Large intestine (tissue), 3 donors: Measurements from ENCODE around the gene AIG1. TPM values are rescaled to one million over a fixed set of nuclear protein-coding genes. Genes with fewer than 3 reads are reported as not detected.

Experiments used
- DNase-seq, 2 donors: peaks; one replicate each; pipeline versions ENCODE4 v3.0.0 to v3.0.0-alpha.2; 2013
- H3K27ac ChIP-seq: one replicate; pipeline ENCODE4 v1.5.1; 2013; ENCODE audit warnings: low read length
- H3K27me3 ChIP-seq: 2 replicates; pipeline ENCODE4 v1.6.1; 2013; ENCODE audit warnings: low read length; ENCODE audit not compliant: control insufficient read depth, insufficient read depth
- H3K36me3 ChIP-seq: 2 replicates; pipeline ENCODE4 v1.6.1; 2013; ENCODE audit warnings: low read length; ENCODE audit not compliant: control insufficient read depth, insufficient read depth
- H3K4me1 ChIP-seq: one replicate; pipeline ENCODE4 v1.6.1; 2013; ENCODE audit warnings: low read length; ENCODE audit not compliant: control insufficient read depth, insufficient read depth
- H3K4me3 ChIP-seq: one replicate; pipeline ENCODE4 v1.5.1; 2013; ENCODE audit warnings: low read length
- H3K9me3 ChIP-seq: one replicate; pipeline ENCODE4 v1.6.1; 2013; ENCODE audit warnings: mild to moderate bottlenecking, low read depth, low read length, moderate library complexity; ENCODE audit not compliant: control insufficient read depth
- WGBS: methylation state at CpG from one replicate; pipeline ENCODE4 v1.1.5; 2013; ENCODE audit warnings: low lambda C conversion rate; ENCODE audit not compliant: insufficient coverage; 5-methylcytosine and 5-hydroxymethylcytosine counted together
- polyA plus RNA-seq: library from polyadenylated mRNA; unstranded; fragments of 120-200 nt; gene quantifications from one replicate; pipeline ENCODE4 v1.2.1, GENCODE V29; 2013

The AIG1 gene
- polyA plus RNA-seq, 1 donor, result 180 TPM

GRCh38 chr6:143107440-143107839, 46.8 kb downstream of the AIG1 start:
- WGBS, result 13% methylated on average over 1 of the region's 2 CpGs
- H3K4me3 ChIP-seq, result no peak overlapping the region
- no peaks in the 10 kb centered on the region for H3K9me3 ChIP-seq
- peak; percentile 71 to 85 for DNase-seq
- peak overlapping the region; percentile 86 for H3K27ac ChIP-seq
- no peaks in the 10 kb centered on the region for H3K27me3 ChIP-seq
- peaks cover 3% of the 10 kb centered on the region for H3K4me1 ChIP-seq
- peaks cover 3% of the 10 kb centered on the region for H3K36me3 ChIP-seq

GRCh38 chr6:143107911-143108761, 47.4 kb downstream of the AIG1 start:
- Histone ChIP-seq H3K36me3 (peaks cover 3% of the 10 kb centered on the region), H3K27me3 (no peaks in the 10 kb centered on the region), H3K9me3 (no peaks in the 10 kb centered on the region), H3K4me3 (no peak overlapping the region), H3K27ac (peak overlapping the region; percentile 86), H3K4me1 (peaks cover 6% of the 10 kb centered on the region)
- 68% methylated on average over 3 of the region's 6 CpGs for WGBS
- DNase-seq, result no peak

- Histone ChIP-seq H3K27me3 (no peaks in the 10 kb centered on the region), H3K9me3 (no peaks in the 10 kb centered on the region), H3K27ac (peak overlapping the region; percentile 86), H3K4me3 (no peak overlapping the region), H3K36me3 (peaks cover 3% of the 10 kb centered on the region), H3K4me1 (peaks cover 10% of the 10 kb centered on the region)
- DNase-seq, result no peak
- 91% methylated on average over 3 of the region's 4 CpGs for WGBS
These were observed 48.5 kb downstream of the AIG1 start for GRCh38 chr6:143109196-143109595.

- Histone ChIP-seq H3K4me3 (no peak overlapping the region), H3K9me3 (no peaks in the 10 kb centered on the region), H3K36me3 (peaks cover 3% of the 10 kb centered on the region), H3K4me1 (peaks cover 22% of the 10 kb centered on the region), H3K27me3 (no peaks in the 10 kb centered on the region), H3K27ac (no peak overlapping the region)
- DNase-seq, result no peak
- WGBS, result 93% methylated on average over 3 of the region's 4 CpGs
These were observed 49.9 kb downstream of the AIG1 start for GRCh38 chr6:143110572-143110971.

- WGBS, result 100% methylated on average over 1 of the region's 1 CpG
- no peak overlapping the region for H3K27ac ChIP-seq
- H3K27me3 ChIP-seq, result no peaks in the 10 kb centered on the region
- DNase-seq, result no peak
- peaks cover 3% of the 10 kb centered on the region for H3K36me3 ChIP-seq
- peaks cover 24% of the 10 kb centered on the region for H3K4me1 ChIP-seq
- H3K4me3 ChIP-seq, result no peak overlapping the region
- no peaks in the 10 kb centered on the region for H3K9me3 ChIP-seq
These were observed 50.3 kb downstream of the AIG1 start for GRCh38 chr6:143110996-143111395.

GRCh38 chr6:143111443-143111842, 50.8 kb downstream of the AIG1 start:
- DNase-seq, result no peak
- H3K9me3 ChIP-seq, result no peaks in the 10 kb centered on the region
- H3K27me3 ChIP-seq, result no peaks in the 10 kb centered on the region
- H3K36me3 ChIP-seq, result no peaks in the 10 kb centered on the region
- H3K27ac ChIP-seq, result no peak overlapping the region
- H3K4me1 ChIP-seq, result peaks cover 29% of the 10 kb centered on the region
- H3K4me3 ChIP-seq, result no peak overlapping the region
- 100% methylated on average over 1 of the region's 4 CpGs for WGBS

GRCh38 chr6:143112084-143112768, 51.5 kb downstream of the AIG1 start:
- H3K36me3 ChIP-seq, result no peaks in the 10 kb centered on the region
- no peak overlapping the region for H3K4me3 ChIP-seq
- no peaks in the 10 kb centered on the region for H3K9me3 ChIP-seq
- peaks cover 33% of the 10 kb centered on the region for H3K4me1 ChIP-seq
- no peak for DNase-seq
- WGBS, result 73% methylated on average over 3 of the region's 4 CpGs
- no peaks in the 10 kb centered on the region for H3K27me3 ChIP-seq
- no peak overlapping the region for H3K27ac ChIP-seq

GRCh38 chr6:143112837-143113236, 52.1 kb downstream of the AIG1 start:
- H3K27me3 ChIP-seq, result no peaks in the 10 kb centered on the region
- H3K9me3 ChIP-seq, result no peaks in the 10 kb centered on the region
- WGBS, result no CpG with 5 or more reads among the region's 5 CpGs
- H3K27ac ChIP-seq, result no peak overlapping the region
- no peaks in the 10 kb centered on the region for H3K36me3 ChIP-seq
- no peak overlapping the region for H3K4me3 ChIP-seq
- DNase-seq, result no peak
- H3K4me1 ChIP-seq, result peaks cover 32% of the 10 kb centered on the region

GRCh38 chr6:143115728-143116127, 55.0 kb downstream of the AIG1 start:
- H3K4me3 ChIP-seq, result no peak overlapping the region
- peak overlapping the region; percentile 66 for H3K27ac ChIP-seq
- peaks cover 46% of the 10 kb centered on the region for H3K4me1 ChIP-seq
- no peaks in the 10 kb centered on the region for H3K36me3 ChIP-seq
- WGBS, result no CpG with 5 or more reads among the region's 3 CpGs
- DNase-seq, result peak; percentile 63 to 85
- no peaks in the 10 kb centered on the region for H3K9me3 ChIP-seq
- no peaks in the 10 kb centered on the region for H3K27me3 ChIP-seq

GRCh38 chr6:143117108-143117507, 56.4 kb downstream of the AIG1 start:
- Histone ChIP-seq H3K9me3 (no peaks in the 10 kb centered on the region), H3K4me3 (no peak overlapping the region), H3K27ac (no peak overlapping the region), H3K4me1 (peaks cover 46% of the 10 kb centered on the region), H3K27me3 (no peaks in the 10 kb centered on the region), H3K36me3 (no peaks in the 10 kb centered on the region)
- no CpG with 5 or more reads among the region's 1 CpG for WGBS
- no peak for DNase-seq
